GM11168 (cell line): Measurements from ENCODE around the gene MRPL24.

Source experiments
- in situ Hi-C: fragments of 300-500 bp; cut with MboI; formaldehyde crosslinking; loops from one replicate; pipeline ENCODE4 v1.12.0; 2022; ENCODE audit warnings: low sequenced_read_pairs; ENCODE audit not compliant: unreplicated experiment

Gene MRPL24

GRCh38 chr1:156714830-156715229 is 26.1 kb downstream of the MRPL24 start:
- in situ Hi-C loops, result no loop called here

- in situ Hi-C loops, result no loop called here
These were observed 28.3 kb downstream of the MRPL24 start for GRCh38 chr1:156712626-156713025.

GRCh38 chr1:156711011-156711817 is 29.7 kb downstream of the MRPL24 start:
- in situ Hi-C loops, result no loop called here

GRCh38 chr1:156709757-156710489 is 31.0 kb downstream of the MRPL24 start:
- in situ Hi-C loops, result no loop called here

- in situ Hi-C loops, result no loop called here
These were observed 31.9 kb downstream of the MRPL24 start for GRCh38 chr1:156709031-156709430.

- in situ Hi-C loops, result no loop called here
These were observed 32.6 kb downstream of the MRPL24 start for GRCh38 chr1:156708218-156708661.

- in situ Hi-C loops, result no loop called here
These were observed 33.3 kb downstream of the MRPL24 start for GRCh38 chr1:156707417-156708217.

GRCh38 chr1:156706657-156707416 is 34.1 kb downstream of the MRPL24 start:
- in situ Hi-C loops, result no loop called here

- in situ Hi-C loops, result no loop called here
These were observed 34.8 kb downstream of the MRPL24 start for GRCh38 chr1:156705918-156706656.

GRCh38 chr1:156705321-156705917 is 35.5 kb downstream of the MRPL24 start, which contains the start of gene CRABP2:
CRABP2 (minus strand) TSS chr1:156705583; CDS start chr1:156705446, 137 bp downstream.
- in situ Hi-C loops, result no loop called here

- in situ Hi-C loops, result no loop called here
These were observed 36.0 kb downstream of the MRPL24 start for GRCh38 chr1:156704930-156705320.

GRCh38 chr1:156704166-156704711 is 36.6 kb downstream of the MRPL24 start:
- in situ Hi-C loops, result no loop called here

- in situ Hi-C loops, result no loop called here
These were observed 37.1 kb downstream of the MRPL24 start for GRCh38 chr1:156703741-156704140.

- in situ Hi-C loops, result no loop called here
These were observed 37.6 kb downstream of the MRPL24 start for GRCh38 chr1:156703336-156703735.

GRCh38 chr1:156700736-156701531 is 40.0 kb downstream of the MRPL24 start:
- in situ Hi-C loops, result no loop called here

- in situ Hi-C loops, result no loop called here
These were observed 41.9 kb downstream of the MRPL24 start for GRCh38 chr1:156698995-156699394.

GRCh38 chr1:156697481-156697880 is 43.4 kb downstream of the MRPL24 start:
- in situ Hi-C loops, result no loop called here

GRCh38 chr1:156696755-156697154 is 44.1 kb downstream of the MRPL24 start:
- in situ Hi-C loops, result no loop called here
